HUES64 (cell line): ENCODE data around the gene C11orf42.

ENCODE experiments used
- H3K27ac ChIP-seq: 2 replicates; pipeline ENCODE4 v1.7.0; 2013; ENCODE audit warnings: low read depth, low read length, inconsistent platforms
- H3K27me3 ChIP-seq: 2 replicates; pipeline ENCODE4 v1.6.1; 2013; ENCODE audit warnings: mild to moderate bottlenecking, low read length; ENCODE audit not compliant: insufficient read depth
- H3K36me3 ChIP-seq: 2 replicates; pipeline ENCODE4 v1.6.1; 2013; ENCODE audit warnings: mild to moderate bottlenecking, low read length; ENCODE audit not compliant: insufficient read depth
- H3K4me1 ChIP-seq: 2 replicates; pipeline ENCODE4 v1.6.1; 2013; ENCODE audit warnings: mild to moderate bottlenecking, low read length, moderate library complexity; ENCODE audit not compliant: insufficient read depth
- H3K4me3 ChIP-seq: 2 replicates; pipeline ENCODE4 v1.5.1; 2013; ENCODE audit warnings: mild to moderate bottlenecking, low read length, moderate library complexity
- H3K9ac ChIP-seq: 2 replicates; pipeline ENCODE4 v1.6.1; 2013; ENCODE audit warnings: mild to moderate bottlenecking, low read depth, low read length
- H3K9me3 ChIP-seq: 2 replicates; pipeline ENCODE4 v1.6.1; 2013; ENCODE audit warnings: low read depth, low read length; ENCODE audit not compliant: insufficient read depth
- WGBS: fragments of 150-250, 120-280 bp; methylation state at CpG from one replicate; pipeline ENCODE4 v1.1.7; 2013; ENCODE audit warnings: missing lambda C conversion rate; 5-methylcytosine and 5-hydroxymethylcytosine counted together

The C11orf42 gene

GRCh38 chr11:6202041-6202440, 3.3 kb upstream of the C11orf42 start:
- WGBS = 98% methylated on average over 1 of the region's 1 CpG
- H3K36me3 ChIP-seq = no peaks in the 10 kb centered on the region
- H3K9me3 ChIP-seq = no peaks in the 10 kb centered on the region
- H3K27ac ChIP-seq = no peak overlapping the region
- no peaks in the 10 kb centered on the region for H3K27me3 ChIP-seq
- no peaks in the 10 kb centered on the region for H3K4me1 ChIP-seq
- no peak overlapping the region for H3K9ac ChIP-seq
- H3K4me3 ChIP-seq = no peak overlapping the region

GRCh38 chr11:6203327-6203726, 2.0 kb upstream of the C11orf42 start:
- Histone ChIP-seq H3K4me3 (no peak overlapping the region), H3K9ac (no peak overlapping the region), H3K27me3 (no peaks in the 10 kb centered on the region), H3K4me1 (no peaks in the 10 kb centered on the region), H3K9me3 (no peaks in the 10 kb centered on the region), H3K36me3 (no peaks in the 10 kb centered on the region), H3K27ac (no peak overlapping the region)
- WGBS = 90% methylated on average over 3 of the region's 3 CpGs

- no peak overlapping the region for H3K4me3 ChIP-seq
- H3K9me3 ChIP-seq = no peaks in the 10 kb centered on the region
- no peak overlapping the region for H3K27ac ChIP-seq
- H3K36me3 ChIP-seq = peaks cover 5% of the 10 kb centered on the region
- H3K4me1 ChIP-seq = no peaks in the 10 kb centered on the region
- no peak overlapping the region for H3K9ac ChIP-seq
- H3K27me3 ChIP-seq = no peaks in the 10 kb centered on the region
- 92% methylated on average over 1 of the region's 1 CpG for WGBS
Measured at GRCh38 chr11:6204706-6205105, 651 bp upstream of the C11orf42 start.

GRCh38 chr11:6206456-6207180, 1.3 kb downstream of the C11orf42 start:
- no peaks in the 10 kb centered on the region for H3K27me3 ChIP-seq
- no peak overlapping the region for H3K27ac ChIP-seq
- H3K9ac ChIP-seq = no peak overlapping the region
- H3K4me3 ChIP-seq = no peak overlapping the region
- H3K36me3 ChIP-seq = peaks cover 18% of the 10 kb centered on the region
- H3K4me1 ChIP-seq = no peaks in the 10 kb centered on the region
- H3K9me3 ChIP-seq = no peaks in the 10 kb centered on the region
- WGBS = 93% methylated on average over 3 of the region's 3 CpGs

GRCh38 chr11:6209801-6210200, 4.4 kb downstream of the C11orf42 start:
- no peak overlapping the region for H3K27ac ChIP-seq
- H3K9ac ChIP-seq = no peak overlapping the region
- H3K27me3 ChIP-seq = no peaks in the 10 kb centered on the region
- no peaks in the 10 kb centered on the region for H3K9me3 ChIP-seq
- 96% methylated on average over 12 of the region's 12 CpGs for WGBS
- H3K4me1 ChIP-seq = no peaks in the 10 kb centered on the region
- H3K36me3 ChIP-seq = peaks cover 48% of the 10 kb centered on the region
- H3K4me3 ChIP-seq = no peak overlapping the region

GRCh38 chr11:6210274-6210955, 5.1 kb downstream of the C11orf42 start:
- Histone ChIP-seq H3K36me3 (peaks cover 54% of the 10 kb centered on the region), H3K9me3 (no peaks in the 10 kb centered on the region), H3K27me3 (no peaks in the 10 kb centered on the region), H3K4me3 (no peak overlapping the region), H3K4me1 (no peaks in the 10 kb centered on the region), H3K27ac (no peak overlapping the region), H3K9ac (no peak overlapping the region)
- 95% methylated on average over 9 of the region's 9 CpGs for WGBS

GRCh38 chr11:6214530-6214929, 9.2 kb downstream of the C11orf42 start:
- no peak overlapping the region for H3K9ac ChIP-seq
- no peaks in the 10 kb centered on the region for H3K27me3 ChIP-seq
- no peaks in the 10 kb centered on the region for H3K4me1 ChIP-seq
- no peak overlapping the region for H3K27ac ChIP-seq
- WGBS = 94% methylated on average over 10 of the region's 10 CpGs
- H3K9me3 ChIP-seq = no peaks in the 10 kb centered on the region
- no peak overlapping the region for H3K4me3 ChIP-seq
- H3K36me3 ChIP-seq = peaks cover 87% of the 10 kb centered on the region

GRCh38 chr11:6216501-6216900, 11.1 kb downstream of the C11orf42 start:
- Histone ChIP-seq H3K9ac (no peak overlapping the region), H3K4me1 (no peaks in the 10 kb centered on the region), H3K9me3 (no peaks in the 10 kb centered on the region), H3K27ac (no peak overlapping the region), H3K27me3 (no peaks in the 10 kb centered on the region), H3K4me3 (no peak overlapping the region), H3K36me3 (peaks cover 93% of the 10 kb centered on the region)
- WGBS = 94% methylated on average over 4 of the region's 4 CpGs

GRCh38 chr11:6217722-6218121, 12.4 kb downstream of the C11orf42 start:
- no peaks in the 10 kb centered on the region for H3K9me3 ChIP-seq
- 94% methylated on average over 18 of the region's 19 CpGs for WGBS
- no peak overlapping the region for H3K27ac ChIP-seq
- no peaks in the 10 kb centered on the region for H3K27me3 ChIP-seq
- peaks cover 94% of the 10 kb centered on the region for H3K36me3 ChIP-seq
- no peak overlapping the region for H3K9ac ChIP-seq
- H3K4me1 ChIP-seq = no peaks in the 10 kb centered on the region
- no peak overlapping the region for H3K4me3 ChIP-seq

- H3K27me3 ChIP-seq = no peaks in the 10 kb centered on the region
- H3K36me3 ChIP-seq = peaks cover 94% of the 10 kb centered on the region
- no peaks in the 10 kb centered on the region for H3K9me3 ChIP-seq
- H3K9ac ChIP-seq = no peak overlapping the region
- WGBS = 90% methylated on average over 2 of the region's 2 CpGs
- no peaks in the 10 kb centered on the region for H3K4me1 ChIP-seq
- no peak overlapping the region for H3K4me3 ChIP-seq
- no peak overlapping the region for H3K27ac ChIP-seq
Measured at GRCh38 chr11:6219359-6219758, 14.0 kb downstream of the C11orf42 start.

- no peak overlapping the region for H3K27ac ChIP-seq
- H3K9ac ChIP-seq = no peak overlapping the region
- H3K9me3 ChIP-seq = no peaks in the 10 kb centered on the region
- WGBS = 96% methylated on average over 17 of the region's 17 CpGs
- no peak overlapping the region for H3K4me3 ChIP-seq
- H3K36me3 ChIP-seq = peaks cover 54% of the 10 kb centered on the region
- H3K27me3 ChIP-seq = no peaks in the 10 kb centered on the region
- H3K4me1 ChIP-seq = no peaks in the 10 kb centered on the region
Measured at GRCh38 chr11:6223854-6224253, 18.5 kb downstream of the C11orf42 start.
